OCI-LY3 (cell line): ENCODE results near the gene PITX2.

ENCODE experiments used
- H2AFZ ChIP-seq: fragments of 200-600, 300-600 bp; shearing (Covaris generic); 2 replicates; pipeline ENCODE4 v1.6.0; 2014; ENCODE audit warnings: antibody characterized with exemption, low read depth, low read length
- H3K27ac ChIP-seq: fragments of 200-600, 300-600 bp; sonication (generic); 2 replicates; pipeline ENCODE4 v1.5.1; 2014; ENCODE audit warnings: mild to moderate bottlenecking, low read length, moderate library complexity, mixed read lengths
- H3K27me3 ChIP-seq: fragments of 200-600, 300-600 bp; sonication (generic); 2 replicates; pipeline ENCODE4 v1.6.1; 2014; ENCODE audit warnings: low read depth, low read length, mixed read lengths
- H3K36me3 ChIP-seq: fragments of 200-600, 300-600 bp; sonication (generic); replicated peaks from 2 replicates; pipeline ENCODE3; 2014; ENCODE audit warnings: low read depth, low read length, mixed read lengths
- H3K4me1 ChIP-seq: fragments of 300-600, 200-600 bp; sonication (generic); 2 replicates; pipeline ENCODE4 v1.6.1; 2014; ENCODE audit warnings: low read length, mixed read lengths
- H3K4me2 ChIP-seq: fragments of 200-600, 300-600 bp; sonication (generic); 2 replicates; pipeline ENCODE4 v1.6.1; 2014; ENCODE audit warnings: low read length, mixed read lengths
- H3K4me3 ChIP-seq: fragments of 300-600, 200-600 bp; sonication (generic); 2 replicates; pipeline ENCODE4 v1.5.1; 2014; ENCODE audit warnings: antibody characterized with exemption, mild to moderate bottlenecking, low read length, moderate library complexity
- H3K79me2 ChIP-seq: fragments of 300-600, 200-600 bp; shearing (Covaris generic); 2 replicates; pipeline ENCODE4 v1.6.1; 2014; ENCODE audit warnings: mild to moderate bottlenecking, low read length, mixed read lengths
- H3K9ac ChIP-seq: fragments of 300-600, 200-600 bp; shearing (Covaris generic); 2 replicates; pipeline ENCODE4 v1.6.0; 2014; ENCODE audit warnings: mild to moderate bottlenecking, low read length, moderate library complexity
- H3K9me3 ChIP-seq: fragments of 200-600, 300-600 bp; shearing (Covaris generic); 2 replicates; pipeline ENCODE4 v1.6.1; 2014; ENCODE audit warnings: low read length, mixed read lengths; ENCODE audit not compliant: insufficient read depth
- H4K20me1 ChIP-seq: fragments of 200-600, 300-600 bp; sonication (generic); 2 replicates; pipeline ENCODE4 v1.6.1; 2016; ENCODE audit warnings: low read length, mixed read lengths; ENCODE audit not compliant: insufficient read depth
- EZH2phosphoT487 ChIP-seq: fragments of 200-600 bp; shearing (Covaris generic); IDR thresholded peaks from 2 replicates; pipeline ENCODE4 v1.6.1; 2018; ENCODE audit warnings: antibody characterized with exemption, mixed run types, low read depth
- TF ChIP-seq, protein P1 (sequence below): fragments of 200-600, 300-600 bp; sonication (generic); IDR thresholded peaks from 2 replicates; pipeline ENCODE4 v1.5.1; 2014; ENCODE audit warnings: antibody characterized with exemption, low read length, low read depth

The PITX2 gene

DNA sequence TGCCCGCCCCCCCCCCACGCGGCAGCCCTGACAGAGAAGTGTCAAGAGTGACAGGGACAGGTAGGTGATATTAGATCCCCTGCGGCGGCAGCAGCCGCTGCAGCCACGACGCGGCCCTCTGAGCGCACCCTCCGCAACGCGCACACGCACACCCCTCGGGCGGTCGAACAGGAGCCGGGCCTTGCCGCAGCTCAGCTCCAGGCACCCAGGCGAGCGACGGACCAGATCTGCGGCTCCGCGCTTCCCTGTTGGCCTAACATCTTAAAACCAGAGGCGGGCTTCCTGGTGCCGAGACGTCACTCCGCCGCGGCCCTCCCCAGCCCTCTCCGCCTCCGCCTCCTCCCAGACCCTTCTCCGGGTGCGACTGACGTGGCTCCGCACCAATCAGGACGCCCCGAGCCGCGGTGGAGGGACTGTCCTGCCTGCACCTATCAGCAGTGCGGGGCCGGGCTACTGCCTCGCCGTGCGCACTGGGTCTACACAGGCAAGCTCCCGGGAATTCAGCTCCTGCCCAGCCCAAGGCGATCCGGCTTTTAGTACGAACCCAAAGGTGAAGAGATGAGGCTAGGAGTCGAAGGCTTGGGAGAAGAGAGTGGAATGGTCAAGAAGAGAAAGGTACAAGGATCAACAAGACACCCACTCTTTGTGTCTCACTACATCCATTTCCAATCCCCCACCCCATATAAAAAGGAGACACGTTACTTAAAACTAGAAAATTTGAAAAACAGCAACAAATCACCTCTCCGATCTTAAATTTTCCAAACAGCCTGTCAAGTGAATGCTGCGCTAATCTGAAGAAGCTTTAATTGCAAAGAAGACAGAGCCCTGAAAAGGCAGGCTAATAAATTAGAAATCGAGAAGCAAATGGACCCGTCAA, at the start of gene PITX2:
Gene PITX2, minus strand, starts transcription at position 237 of the 877 bp plus-strand sequence. CDS start 617 bp downstream, outside the sequence.
- Histone ChIP-seq H3K9ac (no peak within 1 kb of the TSS), H3K27ac (no peak within 1 kb of the TSS)
- no peak for TF ChIP-seq EZH2phosphoT487
- TF ChIP-seq, protein P1, sequence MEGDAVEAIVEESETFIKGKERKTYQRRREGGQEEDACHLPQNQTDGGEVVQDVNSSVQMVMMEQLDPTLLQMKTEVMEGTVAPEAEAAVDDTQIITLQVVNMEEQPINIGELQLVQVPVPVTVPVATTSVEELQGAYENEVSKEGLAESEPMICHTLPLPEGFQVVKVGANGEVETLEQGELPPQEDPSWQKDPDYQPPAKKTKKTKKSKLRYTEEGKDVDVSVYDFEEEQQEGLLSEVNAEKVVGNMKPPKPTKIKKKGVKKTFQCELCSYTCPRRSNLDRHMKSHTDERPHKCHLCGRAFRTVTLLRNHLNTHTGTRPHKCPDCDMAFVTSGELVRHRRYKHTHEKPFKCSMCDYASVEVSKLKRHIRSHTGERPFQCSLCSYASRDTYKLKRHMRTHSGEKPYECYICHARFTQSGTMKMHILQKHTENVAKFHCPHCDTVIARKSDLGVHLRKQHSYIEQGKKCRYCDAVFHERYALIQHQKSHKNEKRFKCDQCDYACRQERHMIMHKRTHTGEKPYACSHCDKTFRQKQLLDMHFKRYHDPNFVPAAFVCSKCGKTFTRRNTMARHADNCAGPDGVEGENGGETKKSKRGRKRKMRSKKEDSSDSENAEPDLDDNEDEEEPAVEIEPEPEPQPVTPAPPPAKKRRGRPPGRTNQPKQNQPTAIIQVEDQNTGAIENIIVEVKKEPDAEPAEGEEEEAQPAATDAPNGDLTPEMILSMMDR = no peak

DNA sequence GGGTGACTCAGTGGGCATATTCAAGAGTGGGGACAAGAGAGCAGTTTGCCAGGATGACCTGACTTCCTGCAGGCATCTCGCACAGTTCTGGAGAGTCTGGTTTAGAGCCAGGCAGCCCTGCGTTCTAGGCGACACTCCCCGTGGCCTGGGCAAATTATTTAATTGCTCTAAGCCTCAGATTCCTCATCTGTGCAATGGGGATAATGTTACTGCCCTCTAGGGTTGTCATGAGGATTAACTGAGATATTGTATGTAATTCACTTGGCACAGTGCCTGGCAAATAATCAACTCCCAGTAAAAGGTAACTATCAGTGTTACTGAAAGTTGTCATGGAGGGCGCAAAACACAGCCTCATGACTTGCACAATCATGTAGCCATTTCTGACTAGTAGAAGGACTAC, 48.8 kb upstream of the PITX2 start:
- Histone ChIP-seq H3K4me3 (no peak overlapping the region), H3K4me1 (no peaks in the 10 kb centered on the region), H3K4me2 (no peak overlapping the region), H3K9ac (no peak overlapping the region), H3K79me2 (no peaks in the 10 kb centered on the region), H3K27me3 (no peaks in the 10 kb centered on the region), H2AFZ (no peak overlapping the region), H3K36me3 (no peaks in the 10 kb centered on the region), H3K27ac (no peak overlapping the region), H3K9me3 (no peaks in the 10 kb centered on the region), H4K20me1 (no peaks in the 10 kb centered on the region)
- no peak for TF ChIP-seq EZH2phosphoT487
- TF ChIP-seq, protein P1 = no peak

More for the DNA sequence above, at the start of gene PITX2:
- Histone ChIP-seq H3K4me2 (no peak within 1 kb of the TSS), H4K20me1 (no peaks in the 10 kb centered on the region), H3K27me3 (no peaks in the 10 kb centered on the region), H2AFZ (no peak within 1 kb of the TSS), H3K4me1 (no peaks in the 10 kb centered on the region), H3K4me3 (no peak within 1 kb of the TSS), H3K9me3 (no peaks in the 10 kb centered on the region), H3K36me3 (no peaks in the 10 kb centered on the region), H3K79me2 (no peaks in the 10 kb centered on the region)

DNA sequence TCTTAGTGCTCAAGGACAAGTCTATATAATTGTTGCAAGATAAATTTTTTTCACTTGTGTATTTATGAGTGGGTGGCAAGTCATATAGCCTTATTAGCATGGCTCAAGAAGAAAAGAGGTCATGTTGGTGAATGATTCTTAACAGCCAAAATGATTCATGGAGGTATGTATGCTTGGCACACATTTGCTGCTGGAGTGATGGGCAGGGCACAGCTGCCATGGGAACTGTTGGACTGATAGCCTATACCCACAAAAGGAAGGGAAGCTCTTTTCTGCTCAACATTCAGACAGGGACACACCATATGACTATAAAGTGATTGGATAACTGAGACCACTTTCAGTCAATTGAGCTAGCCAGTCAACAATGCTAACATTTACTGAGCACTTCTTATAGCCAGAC, 46.8 kb upstream of the PITX2 start:
- Histone ChIP-seq H3K9ac (no peak overlapping the region), H3K27me3 (no peaks in the 10 kb centered on the region), H4K20me1 (no peaks in the 10 kb centered on the region), H3K4me3 (no peak overlapping the region), H3K4me1 (no peaks in the 10 kb centered on the region), H3K79me2 (no peaks in the 10 kb centered on the region), H2AFZ (no peak overlapping the region), H3K27ac (no peak overlapping the region), H3K36me3 (no peaks in the 10 kb centered on the region), H3K4me2 (no peak overlapping the region), H3K9me3 (no peaks in the 10 kb centered on the region)
- TF ChIP-seq, protein P1 = no peak
- TF ChIP-seq EZH2phosphoT487 = no peak

DNA sequence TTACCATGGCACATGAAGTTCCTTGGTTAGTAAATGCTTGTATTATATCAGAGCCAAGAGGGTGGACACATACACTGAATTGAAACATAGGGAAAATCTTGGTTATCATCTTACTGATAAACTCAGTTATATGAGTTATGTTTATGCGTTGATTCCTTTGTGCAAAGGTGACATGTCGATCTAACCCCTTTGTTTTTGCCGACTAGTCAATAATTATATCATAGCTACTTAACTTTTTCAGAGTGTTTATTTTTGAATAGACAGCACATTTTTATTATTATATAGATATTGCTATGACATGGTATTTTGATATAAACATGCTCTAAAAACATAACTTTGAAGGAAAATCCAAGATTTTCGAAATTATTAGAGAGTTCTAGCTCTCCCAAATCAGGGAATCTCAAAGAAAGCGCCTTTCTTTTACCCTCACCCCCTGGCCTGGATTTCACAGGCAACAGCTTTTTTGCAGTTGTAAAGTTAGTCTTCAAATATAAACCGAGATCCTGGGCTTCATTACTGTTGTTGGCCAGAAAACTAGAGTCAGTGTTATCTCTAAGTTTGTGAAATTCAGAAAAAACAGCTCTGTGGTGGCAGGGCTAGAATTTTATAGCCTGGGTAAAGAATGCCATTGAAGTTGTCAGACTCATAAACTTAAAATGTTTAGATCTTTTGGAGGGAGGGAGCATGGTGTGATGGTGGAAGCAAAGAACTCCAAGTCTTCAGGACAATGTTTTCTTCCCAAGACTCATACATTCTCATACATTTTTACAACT, 45.8 kb upstream of the PITX2 start:
- no peaks in the 10 kb centered on the region for H4K20me1 ChIP-seq
- H3K27me3 ChIP-seq = no peaks in the 10 kb centered on the region
- H3K9ac ChIP-seq = no peak overlapping the region
- no peaks in the 10 kb centered on the region for H3K4me1 ChIP-seq
- H3K4me3 ChIP-seq = no peak overlapping the region
- TF ChIP-seq EZH2phosphoT487 = no peak
- TF ChIP-seq, protein P1 = no peak
- no peaks in the 10 kb centered on the region for H3K36me3 ChIP-seq
- H3K9me3 ChIP-seq = no peaks in the 10 kb centered on the region
- H3K4me2 ChIP-seq = no peak overlapping the region
- H3K27ac ChIP-seq = no peak overlapping the region
- H2AFZ ChIP-seq = no peak overlapping the region
- H3K79me2 ChIP-seq = no peaks in the 10 kb centered on the region
